GM13976 (cell line): ENCODE data around the gene AKAP13.
A peak's percentile ranks its signal among the peaks of the same experiment; 100 is the strongest.
"Not testable (repeated sequence)": the region's sequence is repeated elsewhere in the genome, so short reads cannot be mapped to it uniquely, and the experiment has no call there.

Source experiments
- DNase-seq: peaks from one replicate; pipeline ENCODE4 v3.0.0; 2012; ENCODE audit warnings: low spot score
- in situ Hi-C: fragments of 300-500 bp; cut with MboI; formaldehyde crosslinking; loops from one replicate; pipeline ENCODE4 v1.12.0; 2022; ENCODE audit warnings: low sequenced_read_pairs, mixed read lengths, inconsistent platforms; ENCODE audit not compliant: unreplicated experiment
- TF ChIP-seq, protein P1 (sequence below): IDR thresholded peaks from 2 replicates; pipeline ENCODE4 v1.5.1; 2012; ENCODE audit warnings: borderline replicate concordance, mild to moderate bottlenecking; ENCODE audit not compliant: insufficient read depth; ENCODE audit errors: extremely low read depth, missing control alignments, control extremely low read depth

AKAP13 gene

DNA sequence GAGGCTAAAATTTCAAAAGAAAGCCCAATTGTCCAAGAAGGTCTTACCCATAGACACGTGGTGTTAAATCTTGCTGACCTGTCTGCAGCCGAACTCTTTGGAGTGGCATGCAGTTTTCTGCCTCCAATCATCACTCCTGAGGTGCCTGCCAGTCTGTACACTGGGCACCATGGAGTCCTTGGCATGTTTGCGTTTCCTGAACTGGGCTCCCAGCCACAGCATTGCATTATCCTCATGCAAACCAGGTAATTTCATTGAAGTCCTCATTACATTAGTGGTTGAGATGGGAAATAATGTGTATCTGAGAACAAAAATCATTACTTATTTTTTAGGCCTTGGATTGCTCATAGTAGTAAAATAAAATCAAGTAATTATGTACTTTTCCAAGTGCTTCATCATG lies 152.3 kb downstream of the AKAP13 start:
- TF ChIP-seq, protein P1, sequence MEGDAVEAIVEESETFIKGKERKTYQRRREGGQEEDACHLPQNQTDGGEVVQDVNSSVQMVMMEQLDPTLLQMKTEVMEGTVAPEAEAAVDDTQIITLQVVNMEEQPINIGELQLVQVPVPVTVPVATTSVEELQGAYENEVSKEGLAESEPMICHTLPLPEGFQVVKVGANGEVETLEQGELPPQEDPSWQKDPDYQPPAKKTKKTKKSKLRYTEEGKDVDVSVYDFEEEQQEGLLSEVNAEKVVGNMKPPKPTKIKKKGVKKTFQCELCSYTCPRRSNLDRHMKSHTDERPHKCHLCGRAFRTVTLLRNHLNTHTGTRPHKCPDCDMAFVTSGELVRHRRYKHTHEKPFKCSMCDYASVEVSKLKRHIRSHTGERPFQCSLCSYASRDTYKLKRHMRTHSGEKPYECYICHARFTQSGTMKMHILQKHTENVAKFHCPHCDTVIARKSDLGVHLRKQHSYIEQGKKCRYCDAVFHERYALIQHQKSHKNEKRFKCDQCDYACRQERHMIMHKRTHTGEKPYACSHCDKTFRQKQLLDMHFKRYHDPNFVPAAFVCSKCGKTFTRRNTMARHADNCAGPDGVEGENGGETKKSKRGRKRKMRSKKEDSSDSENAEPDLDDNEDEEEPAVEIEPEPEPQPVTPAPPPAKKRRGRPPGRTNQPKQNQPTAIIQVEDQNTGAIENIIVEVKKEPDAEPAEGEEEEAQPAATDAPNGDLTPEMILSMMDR = no peak
- no peak for DNase-seq
- in situ Hi-C loops = no loop called here

DNA sequence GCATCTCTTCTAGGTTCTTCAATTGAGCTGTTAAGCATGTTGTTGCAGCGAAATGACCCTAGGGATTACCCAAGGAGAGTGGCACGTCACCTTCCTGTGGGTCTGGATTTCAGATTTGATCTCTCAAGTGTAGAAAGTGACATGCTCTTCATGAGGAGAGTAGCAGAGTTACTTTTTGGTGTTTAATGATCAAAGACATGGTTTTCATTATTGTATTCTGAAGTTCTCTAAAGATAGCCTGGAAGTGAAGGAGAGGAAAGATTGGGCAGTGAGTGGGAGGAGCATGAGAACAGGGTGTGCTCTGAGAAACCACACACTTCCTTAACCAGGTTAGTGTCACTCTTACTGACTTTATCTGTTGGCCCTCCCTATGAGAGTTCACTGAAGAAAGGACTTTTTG lies 153.6 kb downstream of the AKAP13 start:
- DNase-seq = peak; percentile 45
- TF ChIP-seq, protein P1 = no peak
- in situ Hi-C loops = no loop called here

DNA sequence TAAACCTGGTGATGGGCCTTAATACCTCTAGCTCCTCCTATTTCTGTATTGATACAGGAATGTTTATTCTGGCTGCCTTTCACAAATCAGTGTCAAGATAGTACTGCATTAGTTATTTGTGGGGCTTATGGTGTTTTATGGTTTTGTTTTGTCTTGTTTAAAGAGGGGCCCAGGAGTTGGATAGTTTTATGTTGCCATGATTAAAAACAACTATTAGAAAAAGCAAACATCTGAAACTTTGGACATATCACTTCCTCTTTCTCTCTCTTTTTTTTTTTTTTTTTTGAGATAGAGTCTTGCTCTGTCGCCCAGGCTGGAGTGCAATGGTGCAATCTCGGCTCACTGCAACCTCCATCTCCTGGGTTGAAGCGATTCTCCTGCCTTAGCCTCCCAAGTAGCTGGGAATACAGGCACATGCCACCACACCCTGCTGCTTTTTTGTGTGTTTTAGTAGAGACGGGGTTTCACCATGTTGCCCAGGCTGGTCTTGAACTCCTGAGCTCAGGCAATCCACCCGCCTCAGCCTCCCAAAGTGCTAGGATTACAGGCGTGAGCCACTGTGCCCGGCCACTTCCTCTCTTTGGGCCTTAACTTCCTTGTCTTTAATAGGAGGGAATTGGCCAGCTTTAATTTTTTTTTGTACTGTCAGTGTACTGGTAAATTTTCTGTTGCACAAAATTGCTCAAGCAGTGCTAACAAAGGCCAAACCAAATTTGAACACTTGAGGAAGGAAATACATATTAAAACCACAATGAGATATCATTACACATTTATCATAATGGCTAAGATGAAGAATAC lies 155.3 kb downstream of the AKAP13 start:
- DNase-seq, in situ Hi-C loops: not testable (repeated sequence)

DNA sequence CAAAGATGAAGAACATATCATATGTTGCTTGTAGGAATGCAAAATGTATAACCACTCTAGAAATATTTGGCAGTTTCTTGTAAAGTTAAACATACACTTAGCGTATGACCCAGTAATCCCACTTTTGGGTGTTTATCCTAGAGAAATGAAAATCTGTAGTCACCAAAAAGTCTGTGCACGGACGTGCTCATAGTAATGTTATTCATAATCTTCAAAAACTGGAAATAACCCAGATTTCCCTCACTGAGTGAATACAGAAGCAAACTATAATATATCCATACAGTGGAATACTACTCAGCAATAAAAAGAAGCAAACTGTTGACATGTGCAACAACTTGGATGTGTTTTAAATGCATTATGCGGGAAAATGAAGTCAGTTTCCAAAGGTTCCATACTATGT lies 155.9 kb downstream of the AKAP13 start:
- in situ Hi-C loops = no loop called here
- TF ChIP-seq, protein P1 = no peak
- DNase-seq = no peak

DNA sequence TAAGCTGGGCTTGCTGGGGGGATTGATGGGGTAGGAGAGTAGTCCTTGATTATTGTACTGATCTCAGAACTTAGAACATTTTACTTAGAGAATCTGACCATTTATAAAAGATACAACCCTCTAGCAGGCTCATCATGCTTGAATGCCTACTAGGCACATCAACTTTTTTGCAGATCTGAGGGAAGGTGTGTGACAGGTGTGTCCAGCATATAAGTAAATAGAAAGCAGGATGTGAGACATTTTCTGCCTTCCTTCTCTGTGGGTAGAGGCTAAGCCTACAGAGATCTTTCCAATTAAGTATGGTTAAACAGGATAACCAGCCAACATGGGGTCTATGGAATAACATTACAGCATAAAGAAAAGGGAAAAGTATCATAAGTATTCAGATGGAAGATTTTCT lies 159.1 kb downstream of the AKAP13 start:
- DNase-seq = no peak
- in situ Hi-C loops = no loop called here
- TF ChIP-seq, protein P1 = no peak

DNA sequence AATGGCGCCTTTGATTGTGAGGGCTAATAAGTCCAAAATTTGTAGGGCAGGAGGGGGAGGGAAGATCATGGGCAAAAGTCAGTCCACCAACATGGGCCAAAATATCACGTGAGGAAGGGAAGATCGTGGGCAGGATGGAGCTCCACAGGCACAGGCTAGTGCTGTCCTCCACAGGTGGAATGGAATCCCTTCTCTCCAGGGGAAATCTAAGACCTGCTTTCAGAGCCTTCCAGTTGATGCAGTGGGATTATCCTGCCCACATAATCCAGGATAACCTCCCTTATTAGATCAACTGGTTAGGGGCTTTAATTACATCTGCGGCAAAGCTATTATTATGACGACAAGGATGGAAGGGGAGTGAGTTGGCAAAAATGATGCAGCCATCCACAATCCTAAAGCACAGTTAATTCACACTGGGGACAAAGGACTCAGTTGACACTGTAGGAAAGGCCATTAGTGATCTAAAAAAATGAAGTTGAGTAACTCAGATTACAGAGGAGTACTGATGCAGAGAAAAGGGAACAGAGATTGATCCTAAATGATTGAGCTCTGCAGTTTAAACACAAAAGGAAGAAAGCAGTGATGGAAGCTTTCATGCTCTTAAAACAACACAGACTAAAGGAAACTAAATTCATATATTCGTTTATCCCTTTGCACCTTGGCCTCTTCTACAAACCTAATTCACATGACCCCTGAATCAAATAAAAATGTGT lies 159.8 kb downstream of the AKAP13 start:
- TF ChIP-seq, protein P1 = no peak
- in situ Hi-C loops = no loop called here
- DNase-seq = no peak

DNA sequence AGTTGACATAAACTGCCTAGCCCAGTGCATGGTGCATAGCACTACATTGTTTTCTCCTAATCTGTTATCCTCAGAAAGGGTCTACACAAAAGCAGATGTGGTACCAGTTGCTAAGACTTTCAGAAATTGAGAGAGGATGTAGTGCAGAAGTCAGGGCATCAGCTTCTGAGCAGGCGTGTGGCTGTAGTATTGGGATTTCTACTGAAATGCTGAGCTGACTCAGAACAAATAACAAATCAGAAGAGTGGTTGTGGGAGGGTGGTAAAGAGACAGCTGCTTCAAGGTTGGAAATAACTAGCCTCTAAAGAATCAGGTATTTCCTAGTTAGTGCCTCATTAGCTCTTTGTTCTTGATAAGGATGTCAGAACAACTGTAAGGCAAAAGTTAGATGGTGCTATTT lies 161.3 kb downstream of the AKAP13 start:
- in situ Hi-C loops = no loop called here
- TF ChIP-seq, protein P1 = no peak
- peak; percentile 45 for DNase-seq
